Small intestine (tissue), 7 donors: Measurements from ENCODE around the gene ATXN2. TPM values are rescaled to one million over a fixed set of nuclear protein-coding genes. Genes with fewer than 3 reads are reported as not detected.
"Not testable (repeated sequence)": the region's sequence is repeated elsewhere in the genome, so short reads cannot be mapped to it uniquely, and the experiment has no call there.

Source experiments
- DNase-seq, 2 donors: peaks; one replicate each; pipeline versions ENCODE4 v3.0.0 to v3.0.0-alpha.2; 2013
- FAIRE-seq: peaks from 2 replicates; lab custom pipeline; 2012; peaks lifted over from hg19 to GRCh38; lab: Jason Lieb, UNC
- H3K27ac ChIP-seq, 3 donors: one replicate each; pipeline ENCODE4 v1.5.1; 2013; ENCODE audit warnings: low read length in 2 of 3, mild to moderate bottlenecking in 2 of 3, control low read depth in 1 of 3, inconsistent platforms in 1 of 3, low read depth in 1 of 3, moderate library complexity in 1 of 3
- H3K27me3 ChIP-seq, 3 donors: one replicate each; pipeline ENCODE4 v1.6.1; 2013; ENCODE audit warnings: low read length in 3 of 3, inconsistent platforms in 1 of 3; ENCODE audit not compliant: control insufficient read depth in 3 of 3, insufficient read depth in 3 of 3
- H3K36me3 ChIP-seq, 3 donors: one replicate each; pipeline ENCODE4 v1.6.1; 2013; ENCODE audit warnings: low read length in 3 of 3, inconsistent platforms in 1 of 3, low read depth in 1 of 3, mild to moderate bottlenecking in 1 of 3, moderate library complexity in 1 of 3; ENCODE audit not compliant: control insufficient read depth in 3 of 3, insufficient read depth in 2 of 3
- H3K4me1 ChIP-seq, 3 donors: one replicate each; pipeline ENCODE4 v1.6.1; 2013; ENCODE audit warnings: low read length in 2 of 3, inconsistent platforms in 1 of 3, low read depth in 1 of 3, mild to moderate bottlenecking in 1 of 3, moderate library complexity in 1 of 3; ENCODE audit not compliant: control insufficient read depth in 3 of 3, insufficient read depth in 2 of 3
- H3K4me3 ChIP-seq, 3 donors: one replicate each; pipeline ENCODE4 v1.5.1; 2013; ENCODE audit warnings: low read length in 3 of 3, control low read depth in 1 of 3, inconsistent platforms in 1 of 3, low read depth in 1 of 3, mild to moderate bottlenecking in 1 of 3, moderate library complexity in 1 of 3
- H3K9me3 ChIP-seq, 2 donors: one replicate each; pipeline ENCODE4 v1.6.1; 2013; ENCODE audit warnings: low read depth in 1 of 2, low read length in 1 of 2; ENCODE audit not compliant: control insufficient read depth in 2 of 2, insufficient read depth in 1 of 2
- WGBS, 3 donors: extraction: QIAGEN DNeasy Blood & Tissue Kit; methylation state at CpG; one replicate each; pipeline ENCODE4 v1.1.7; 2013; 5-methylcytosine and 5-hydroxymethylcytosine counted together
- polyA plus RNA-seq, 4 donors: library from polyadenylated mRNA; stranded (reverse) in 3 of 4; unstranded in 1 of 4; fragments of 200-250 nt in 3 of 4; fragments of 120-200 nt in 1 of 4; gene quantifications; one replicate each; pipeline versions ENCODE4 v1.2.1 to v1.2.3, GENCODE V29; 2013
- donor health status: healthy with polysubstance abuse.
- donor health status: control.
- donor health status: control.
- donor health status: Bipolar disorder and iron deficiency.
- donor health status: healthy.

The ATXN2 gene
- polyA plus RNA-seq, 4 donors, result 8.6 to 41.9 (median 14.7) TPM

DNA sequence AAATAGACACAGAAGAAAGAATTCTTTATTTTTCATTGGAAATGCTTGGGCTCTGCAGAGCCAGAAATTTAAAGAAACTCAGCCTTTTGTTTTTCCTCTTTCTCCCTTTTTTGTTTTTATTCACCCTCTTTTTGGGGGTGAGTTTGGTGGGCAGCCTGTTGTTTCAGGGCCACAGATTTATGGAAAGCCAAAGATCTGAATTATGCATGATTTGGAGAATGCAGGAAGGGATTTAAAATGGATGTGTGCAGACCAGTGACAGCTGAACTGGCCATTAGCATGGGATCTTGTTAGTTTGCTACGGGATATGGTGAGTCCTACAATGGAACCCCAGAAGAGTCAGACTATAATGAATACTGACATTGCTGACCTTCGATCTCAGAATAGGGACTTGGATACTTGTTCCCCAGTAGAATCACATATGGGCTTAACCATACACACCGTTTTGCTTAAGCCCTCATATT is 7.7 kb upstream of the ATXN2 start:
- Histone ChIP-seq H3K27ac (no peak overlapping the region), H3K36me3 (no peaks in the 10 kb centered on the region), H3K9me3 (no peaks in the 10 kb centered on the region), H3K27me3 (no peaks in the 10 kb centered on the region), H3K4me3 (no peak overlapping the region), H3K4me1 (no peaks in the 10 kb centered on the region)
- DNase-seq (no peak), FAIRE-seq (no peak)
- WGBS, 3 donors, result 67 to 82% (median 74%) methylated on average over 3 of the region's 3 CpGs

DNA sequence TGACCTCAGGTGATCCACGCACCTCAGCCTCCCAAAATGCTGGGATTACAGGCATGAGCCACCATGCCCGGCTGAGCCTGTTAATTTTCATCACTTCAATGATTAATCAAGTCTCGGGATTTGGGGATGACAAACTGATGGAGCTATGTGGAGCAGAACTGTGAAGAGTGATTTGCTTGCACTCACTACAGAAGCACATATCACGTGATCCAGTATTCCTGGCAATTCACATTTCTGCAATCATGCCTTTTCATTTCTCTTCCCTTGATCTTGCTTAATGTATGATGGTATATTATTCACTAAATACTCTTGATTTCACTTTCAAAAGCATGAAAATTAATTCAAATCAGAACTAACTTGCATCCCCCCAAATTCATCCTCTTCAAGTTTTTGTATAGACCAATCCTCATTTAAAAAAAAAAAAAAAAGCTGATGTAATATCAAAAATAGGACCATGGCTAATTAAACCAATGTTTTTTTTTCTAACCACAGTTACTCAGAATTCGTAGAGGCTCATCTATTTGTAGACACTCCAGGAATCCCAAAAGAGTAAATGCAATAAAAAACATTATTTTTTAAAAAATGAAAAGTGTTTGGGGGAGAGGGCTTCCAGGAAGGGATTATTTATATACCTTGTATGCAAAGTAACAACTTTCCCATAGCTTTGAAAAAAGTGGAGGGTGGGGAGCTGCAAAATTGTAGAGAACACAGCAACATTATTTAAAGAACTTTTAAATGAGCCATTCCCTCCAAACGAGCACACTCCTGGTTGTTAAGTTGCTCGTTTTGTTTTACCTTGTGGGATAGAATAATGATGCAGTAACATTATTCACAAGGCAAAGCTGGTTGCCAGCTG is 7.0 kb upstream of the ATXN2 start:
- H3K4me1 ChIP-seq, result no peaks in the 10 kb centered on the region
- no peaks in the 10 kb centered on the region for H3K36me3 ChIP-seq
- DNase-seq (no peak), FAIRE-seq (no peak)
- WGBS, 3 donors, result 84 to 85% (median 85%) methylated on average over 7 of the region's 7 CpGs
- H3K27me3 ChIP-seq, result no peaks in the 10 kb centered on the region
- H3K27ac ChIP-seq, result no peak overlapping the region
- H3K4me3 ChIP-seq, result no peak overlapping the region
- no peaks in the 10 kb centered on the region for H3K9me3 ChIP-seq

DNA sequence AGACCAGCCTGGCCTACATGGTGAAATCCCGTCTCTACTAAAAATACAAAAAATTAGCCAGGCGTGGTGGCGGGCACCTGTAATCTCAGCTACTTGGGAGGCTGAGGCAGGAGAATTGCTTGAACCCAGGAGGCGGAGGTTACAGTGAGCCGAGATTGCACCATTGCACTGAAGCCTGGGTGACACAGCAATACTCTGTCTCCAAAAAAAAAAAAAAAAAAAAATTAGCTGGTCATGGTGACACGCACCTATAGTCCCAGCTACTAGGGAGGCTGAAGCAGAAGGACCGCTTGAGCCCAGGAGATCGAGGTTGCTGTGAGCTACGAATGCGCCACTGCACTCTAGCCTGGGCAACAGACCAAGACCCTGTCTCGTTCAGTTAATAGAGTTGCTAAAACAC is 3.7 kb upstream of the ATXN2 start:
- not testable (repeated sequence) for H3K27me3 ChIP-seq, H3K4me1 ChIP-seq, H3K36me3 ChIP-seq, H3K9me3 ChIP-seq, FAIRE-seq, H3K27ac ChIP-seq, DNase-seq, H3K4me3 ChIP-seq
- 92 to 96% (median 94%) methylated on average over 11 of the region's 11 CpGs for WGBS, 3 donors

DNA sequence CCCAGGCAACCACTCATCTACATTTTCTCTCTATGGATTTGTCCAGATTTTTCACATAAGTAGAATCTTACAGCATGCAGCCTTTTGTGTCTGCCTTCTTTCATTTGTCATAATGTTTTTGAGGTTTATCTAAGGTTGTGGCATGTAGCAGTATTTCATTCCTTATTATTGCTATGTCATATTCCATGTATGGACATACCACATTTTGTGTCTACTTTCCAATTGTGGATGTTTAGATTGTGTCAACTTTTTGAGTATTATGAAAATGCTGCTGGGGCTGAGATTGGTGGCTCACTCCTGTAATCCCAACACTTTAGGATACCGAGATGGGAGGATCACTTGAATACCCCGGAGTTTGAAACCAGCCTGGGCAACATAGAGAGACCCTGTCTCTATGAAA is 3.2 kb upstream of the ATXN2 start:
- Histone ChIP-seq H3K27ac (no peak overlapping the region), H3K9me3 (no peaks in the 10 kb centered on the region), H3K27me3 (no peaks in the 10 kb centered on the region), H3K4me3 (no peak overlapping the region), H3K36me3 (no peaks in the 10 kb centered on the region), H3K4me1 (no peaks in the 10 kb centered on the region)
- WGBS, 3 donors, result 96 to 98% (median 97%) methylated on average over 2 of the region's 2 CpGs
- FAIRE-seq (no peak), DNase-seq (no peak)

DNA sequence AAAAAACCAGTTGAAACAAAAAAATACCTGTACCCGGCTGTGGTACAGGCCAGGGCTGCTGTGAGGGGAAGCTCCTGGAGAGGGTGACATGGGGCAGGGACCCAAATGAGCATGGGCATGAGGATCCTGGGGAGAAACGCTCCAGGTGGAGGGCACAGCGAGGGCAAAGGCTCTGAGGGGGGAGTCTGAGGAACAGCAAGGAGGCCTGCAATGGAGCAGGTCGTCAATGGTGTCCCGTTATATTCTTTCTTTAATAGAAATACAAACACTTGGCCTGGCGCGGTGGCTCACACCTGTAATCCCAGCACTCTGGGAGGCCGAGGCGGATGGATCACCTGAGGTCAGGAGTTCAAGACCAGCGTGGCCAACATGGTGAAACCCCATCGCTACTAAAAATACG is 1.9 kb upstream of the ATXN2 start:
- peak overlapping the region in 1 of 3 donors; percentile 30 for H3K27ac ChIP-seq
- FAIRE-seq, H3K4me3 ChIP-seq, H3K4me1 ChIP-seq, H3K9me3 ChIP-seq, H3K36me3 ChIP-seq, DNase-seq, H3K27me3 ChIP-seq: not testable (repeated sequence)
- WGBS, 3 donors, result 84 to 90% (median 85%) methylated on average over 12 of the region's 12 CpGs

DNA sequence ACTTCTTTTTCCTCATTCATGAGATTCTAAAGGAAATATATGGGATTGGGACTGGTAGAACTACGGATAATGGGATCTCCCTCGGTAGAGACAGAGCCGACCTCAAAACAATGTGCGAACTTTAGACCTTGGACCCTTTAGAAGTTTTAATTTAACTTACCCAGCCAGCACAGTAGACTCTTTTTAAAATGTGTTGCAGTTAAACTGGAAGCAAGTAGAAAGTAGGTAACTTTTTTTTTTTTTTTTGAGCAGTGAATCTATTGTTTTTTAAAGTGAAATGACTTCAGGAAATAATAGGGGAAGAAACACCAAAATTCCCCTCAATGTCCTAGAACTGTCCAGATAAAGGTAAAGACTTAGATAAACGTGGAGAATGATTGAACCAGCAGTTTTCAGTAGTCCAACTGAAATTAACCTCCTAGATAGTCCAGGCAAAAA is 1.1 kb upstream of the ATXN2 start:
- Histone ChIP-seq H3K27ac (peak overlapping the region; percentile 91 to 98 (median 97)), H3K36me3 (no peaks in the 10 kb centered on the region), H3K27me3 (no peaks in the 10 kb centered on the region), H3K4me3 (peak overlapping the region; percentile 97 to 99 (median 98)), H3K4me1 (peaks cover 0 to 4% (median 1%) of the 10 kb centered on the region in 3 donors), H3K9me3 (no peaks in the 10 kb centered on the region)
- FAIRE-seq, result no peak
- 1 to 12% (median 8%) methylated on average over 5 of the region's 5 CpGs for WGBS, 3 donors
- DNase-seq, result peak in 1 of 2 donors; percentile 74

DNA sequence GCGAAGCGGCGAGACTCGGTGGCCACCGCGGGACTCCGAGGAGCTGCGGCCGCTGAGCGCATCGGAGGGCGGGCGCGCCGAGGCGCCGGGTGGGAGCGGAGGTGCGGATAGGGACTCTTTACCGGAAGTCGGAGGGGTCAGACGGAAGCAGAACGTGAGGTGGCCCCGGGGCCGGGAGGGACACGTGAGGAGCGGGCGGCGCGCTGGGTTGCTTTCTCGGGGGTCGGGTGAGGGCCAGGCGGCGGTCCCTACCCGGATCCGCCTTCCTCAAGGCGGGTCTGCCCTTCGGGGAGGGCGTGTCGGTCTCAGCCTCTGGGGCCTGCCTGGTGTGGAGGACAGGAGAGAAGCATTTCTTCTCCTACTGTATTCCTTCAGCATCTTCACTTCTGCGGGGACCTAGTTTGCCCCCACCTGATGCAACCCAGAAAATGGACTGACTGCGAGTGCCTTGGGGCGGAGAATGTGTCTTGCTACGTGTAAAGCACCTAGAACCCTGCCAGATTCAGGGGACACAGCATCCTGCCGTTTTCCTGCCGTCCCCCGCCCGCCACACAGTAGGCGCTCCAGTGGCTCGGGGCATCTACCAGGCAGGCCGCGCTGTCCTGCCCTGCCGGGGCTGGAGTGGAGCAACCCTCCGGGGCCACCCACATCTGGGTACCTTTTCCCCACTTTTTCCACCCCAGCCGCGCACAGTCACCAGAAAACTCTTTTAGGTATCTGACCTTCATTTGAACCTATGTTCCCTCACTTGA is 514 bp upstream of the ATXN2 start:
- no peak for FAIRE-seq
- DNase-seq, result peak; percentile 80 to 97
- Histone ChIP-seq H3K4me1 (peaks cover 0 to 4% (median 2%) of the 10 kb centered on the region in 3 donors), H3K27ac (peak overlapping the region; percentile 91 to 98 (median 97)), H3K9me3 (no peaks in the 10 kb centered on the region), H3K27me3 (no peaks in the 10 kb centered on the region), H3K36me3 (no peaks in the 10 kb centered on the region), H3K4me3 (peak overlapping the region; percentile 97 to 99 (median 98))
- WGBS, 3 donors, result 0 to 1% (median 1%) methylated on average over 36 to 56 of the region's 56 CpGs

DNA sequence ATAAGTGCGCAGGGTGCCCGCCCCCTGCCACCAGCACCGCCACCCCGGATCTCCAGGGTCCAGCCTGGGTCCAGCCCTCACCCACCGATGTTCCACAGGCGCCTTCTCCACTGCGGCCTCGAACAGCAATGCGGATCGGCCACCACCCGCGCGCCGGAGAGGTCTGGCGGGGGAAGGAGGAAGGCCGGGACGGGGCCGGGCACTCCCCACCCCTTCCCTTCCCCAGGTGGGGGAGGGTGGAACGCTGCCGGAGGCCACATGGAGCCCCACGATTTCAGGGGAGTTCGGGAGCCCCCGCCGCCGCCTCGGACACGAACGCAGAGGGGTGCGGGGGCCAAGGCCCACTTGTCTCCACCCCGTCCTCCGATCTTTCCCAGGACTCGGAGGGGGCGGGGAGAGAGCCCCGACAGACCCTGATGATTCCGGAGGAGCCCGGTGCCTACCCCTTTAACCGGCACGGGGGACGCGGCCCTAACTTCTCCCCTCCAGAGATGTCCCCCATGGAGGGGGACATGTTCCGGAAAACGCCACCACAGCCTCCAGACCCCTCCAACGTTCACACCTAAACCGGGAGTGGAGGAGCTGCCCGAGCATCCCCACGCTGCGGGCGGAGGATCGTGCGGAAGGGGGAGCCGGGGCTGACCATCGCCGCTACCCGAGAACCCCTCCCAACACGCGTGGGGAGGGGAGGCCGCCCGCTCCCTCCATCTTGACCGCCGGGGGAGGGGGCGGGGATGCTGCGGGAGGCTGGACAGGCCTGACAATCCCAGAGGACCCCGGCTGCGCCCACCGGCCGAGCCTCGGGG is 1.1 kb downstream of the ATXN2 start:
- Histone ChIP-seq H3K36me3 (no peaks in the 10 kb centered on the region), H3K4me3 (peak overlapping the region; percentile 97 to 99 (median 98)), H3K9me3 (no peaks in the 10 kb centered on the region), H3K27ac (peak overlapping the region; percentile 86 to 97 (median 86)), H3K4me1 (peaks cover 0 to 4% (median 2%) of the 10 kb centered on the region in 3 donors), H3K27me3 (no peaks in the 10 kb centered on the region)
- WGBS, 3 donors, result 0 to 1% (median 0%) methylated on average over 49 to 67 of the region's 67 CpGs
- DNase-seq, result peak; percentile 37 to 66
- FAIRE-seq, result no peak
